Activated CD8-positive, alpha-beta memory T cell treated with anti-CD3 and anti-CD28 coated beads, Interleukin-2, amount 10 ng/mL, durations not matched to agents 7 days and 5 days (primary cell): ENCODE data around the gene COL1A1. TPM values are rescaled to one million over a fixed set of nuclear protein-coding genes. Genes with fewer than 3 reads are reported as not detected.

ENCODE experiments used
- ATAC-seq: fragments of 150-1000 bp; cut with Tn5 transposase; one replicate; pipeline ENCODE4 v1.10.0; 2021; ENCODE audit warnings: moderate library complexity
- CTCF ChIA-PET: fragments of 350-600 bp; sonication (Branson Sonifier 250); formaldehyde crosslinking; loops from one replicate; lab custom pipeline; 2021; ENCODE audit warnings: antibody characterized with exemption; lab: Charles Lee
- DNase-seq: peaks from one replicate; pipeline ENCODE4 v3.0.0-alpha.2; 2020
- H3K27ac Mint-ChIP-seq: one replicate; pipeline ENCODE4 v1.8.0; 2021; ENCODE audit warnings: mild to moderate bottlenecking, mixed read lengths
- H3K27me3 Mint-ChIP-seq: one replicate; pipeline ENCODE4 v1.8.0; 2021; ENCODE audit warnings: mixed read lengths
- H3K36me3 Mint-ChIP-seq: one replicate; pipeline ENCODE4 v1.8.0; 2021; ENCODE audit warnings: mild to moderate bottlenecking, mixed read lengths
- H3K4me1 Mint-ChIP-seq: one replicate; pipeline ENCODE4 v1.8.0; 2021; ENCODE audit warnings: mixed read lengths
- H3K4me3 Mint-ChIP-seq: one replicate; pipeline ENCODE4 v1.8.0; 2021; ENCODE audit warnings: mild to moderate bottlenecking, moderate library complexity, mixed read lengths
- H3K9me3 Mint-ChIP-seq: one replicate; pipeline ENCODE4 v1.8.0; 2022; ENCODE audit warnings: low read depth, mixed read lengths
- total RNA-seq, 2 experiments: library from RNA; stranded (reverse); gene quantifications; one replicate each; pipeline ENCODE4 v1.2.3, GENCODE V29; 2021

The COL1A1 gene
- total RNA-seq, 2 experiments from 2014 or later, result 0.67 to 1.6 TPM

GRCh38 chr17:50147841-50148225 lies 53.6 kb downstream of the COL1A1 start:
- Mint-ChIP-seq H3K27me3 (no peaks in the 10 kb centered on the region), H3K4me3 (peak overlapping the region; percentile 80), H3K9me3 (no peaks in the 10 kb centered on the region), H3K36me3 (peaks cover 28% of the 10 kb centered on the region), H3K27ac (peak overlapping the region; percentile 80), H3K4me1 (peaks cover 48% of the 10 kb centered on the region)
- no peak for ATAC-seq
- no peak for DNase-seq
- CTCF ChIA-PET, result interaction anchor here (0.6 to 6.2 kb wide), 10 partner anchors 8 to 54 kb away, joined by 3 to 81 read pairs (median 6); partner anchors contain the start of gene PDK2

GRCh38 chr17:50146927-50147665 lies 54.3 kb downstream of the COL1A1 start:
- peak overlapping the region; percentile 80 for H3K27ac Mint-ChIP-seq
- ATAC-seq (no peak), DNase-seq (no peak)
- no peaks in the 10 kb centered on the region for H3K9me3 Mint-ChIP-seq
- CTCF ChIA-PET, result interaction anchor here (0.7 to 6.2 kb wide), 10 partner anchors 7 to 53 kb away, joined by 3 to 81 read pairs (median 10); no protein-coding TSS in a partner anchor
- no peaks in the 10 kb centered on the region for H3K27me3 Mint-ChIP-seq
- peak overlapping the region; percentile 80 for H3K4me3 Mint-ChIP-seq
- H3K36me3 Mint-ChIP-seq, result peaks cover 36% of the 10 kb centered on the region
- peaks cover 51% of the 10 kb centered on the region for H3K4me1 Mint-ChIP-seq

- Mint-ChIP-seq H3K4me1 (peaks cover 52% of the 10 kb centered on the region), H3K9me3 (no peaks in the 10 kb centered on the region), H3K27me3 (no peaks in the 10 kb centered on the region), H3K36me3 (peaks cover 42% of the 10 kb centered on the region), H3K4me3 (peak overlapping the region; percentile 80), H3K27ac (peak overlapping the region; percentile 80)
- CTCF ChIA-PET, result interaction anchor here (0.7 to 3.6 kb wide), 11 partner anchors 11 to 59 kb away, joined by 3 to 18 read pairs (median 4); no protein-coding TSS in a partner anchor
- DNase-seq (no peak), ATAC-seq (no peak)
Measured at GRCh38 chr17:50146230-50146926, 55.1 kb downstream of the COL1A1 start.

GRCh38 chr17:50145532-50146229 lies 55.8 kb downstream of the COL1A1 start:
- no peak for DNase-seq
- H3K27me3 Mint-ChIP-seq, result no peaks in the 10 kb centered on the region
- CTCF ChIA-PET, result interaction anchor here (0.9 to 3.6 kb wide), 10 partner anchors 12 to 58 kb away, joined by 3 to 18 read pairs (median 4); no protein-coding TSS in a partner anchor

GRCh38 chr17:50144845-50145531 lies 56.4 kb downstream of the COL1A1 start:
- ATAC-seq (no peak), DNase-seq (no peak)
- Mint-ChIP-seq H3K36me3 (peaks cover 51% of the 10 kb centered on the region), H3K27ac (peak overlapping the region; percentile 25), H3K4me1 (peaks cover 65% of the 10 kb centered on the region), H3K9me3 (no peaks in the 10 kb centered on the region), H3K27me3 (no peaks in the 10 kb centered on the region), H3K4me3 (no peak overlapping the region)
- CTCF ChIA-PET, result interaction anchor here (0.8 to 3.6 kb wide), 11 partner anchors 9 to 57 kb away, joined by 3 to 18 read pairs (median 4); partner anchors contain the start of gene SAMD14

More at GRCh38 chr17:50145532-50146229, 55.8 kb downstream of the COL1A1 start:
- H3K27ac Mint-ChIP-seq, result peak overlapping the region; percentile 25
- H3K4me3 Mint-ChIP-seq, result no peak overlapping the region
- H3K36me3 Mint-ChIP-seq, result peaks cover 48% of the 10 kb centered on the region
- no peaks in the 10 kb centered on the region for H3K9me3 Mint-ChIP-seq
- no peak for ATAC-seq
- H3K4me1 Mint-ChIP-seq, result peaks cover 58% of the 10 kb centered on the region

GRCh38 chr17:50144355-50144754 lies 57.1 kb downstream of the COL1A1 start:
- Mint-ChIP-seq H3K27ac (peak overlapping the region; percentile 47), H3K4me1 (peaks cover 69% of the 10 kb centered on the region), H3K4me3 (no peak overlapping the region), H3K36me3 (peaks cover 57% of the 10 kb centered on the region), H3K9me3 (no peaks in the 10 kb centered on the region), H3K27me3 (no peaks in the 10 kb centered on the region)
- no peak for DNase-seq
- CTCF ChIA-PET, result interaction anchor here (0.8 to 2.4 kb wide), 4 partner anchors 10 to 56 kb away, joined by 3 to 5 read pairs (median 4); partner anchors contain the start of gene SAMD14
- no peak for ATAC-seq

- peaks cover 70% of the 10 kb centered on the region for H3K4me1 Mint-ChIP-seq
- peak overlapping the region; percentile 47 for H3K27ac Mint-ChIP-seq
- H3K4me3 Mint-ChIP-seq, result no peak overlapping the region
- CTCF ChIA-PET, result interaction anchor here (5.5 kb wide), 1 partner anchor 18 kb away, joined by 66 read pairs; no protein-coding TSS in a partner anchor
- H3K27me3 Mint-ChIP-seq, result no peaks in the 10 kb centered on the region
- no peak for DNase-seq
- peaks cover 61% of the 10 kb centered on the region for H3K36me3 Mint-ChIP-seq
- ATAC-seq, result no peak
- no peaks in the 10 kb centered on the region for H3K9me3 Mint-ChIP-seq
Measured at GRCh38 chr17:50143461-50144176, 57.8 kb downstream of the COL1A1 start.

GRCh38 chr17:50141745-50142110 lies 59.7 kb downstream of the COL1A1 start:
- Mint-ChIP-seq H3K36me3 (peaks cover 69% of the 10 kb centered on the region), H3K27ac (peak overlapping the region; percentile 85), H3K27me3 (no peaks in the 10 kb centered on the region), H3K4me1 (peaks cover 62% of the 10 kb centered on the region), H3K9me3 (no peaks in the 10 kb centered on the region), H3K4me3 (peak overlapping the region; percentile 30)
- CTCF ChIA-PET, result interaction anchor here (1.1 to 5.5 kb wide), 8 partner anchors 8 to 133 kb away, joined by 3 to 66 read pairs (median 20); partner anchors contain the start of genes PDK2, PPP1R9B, SAMD14 and TMEM92
- DNase-seq, result no peak
- ATAC-seq, result no peak

DNA sequence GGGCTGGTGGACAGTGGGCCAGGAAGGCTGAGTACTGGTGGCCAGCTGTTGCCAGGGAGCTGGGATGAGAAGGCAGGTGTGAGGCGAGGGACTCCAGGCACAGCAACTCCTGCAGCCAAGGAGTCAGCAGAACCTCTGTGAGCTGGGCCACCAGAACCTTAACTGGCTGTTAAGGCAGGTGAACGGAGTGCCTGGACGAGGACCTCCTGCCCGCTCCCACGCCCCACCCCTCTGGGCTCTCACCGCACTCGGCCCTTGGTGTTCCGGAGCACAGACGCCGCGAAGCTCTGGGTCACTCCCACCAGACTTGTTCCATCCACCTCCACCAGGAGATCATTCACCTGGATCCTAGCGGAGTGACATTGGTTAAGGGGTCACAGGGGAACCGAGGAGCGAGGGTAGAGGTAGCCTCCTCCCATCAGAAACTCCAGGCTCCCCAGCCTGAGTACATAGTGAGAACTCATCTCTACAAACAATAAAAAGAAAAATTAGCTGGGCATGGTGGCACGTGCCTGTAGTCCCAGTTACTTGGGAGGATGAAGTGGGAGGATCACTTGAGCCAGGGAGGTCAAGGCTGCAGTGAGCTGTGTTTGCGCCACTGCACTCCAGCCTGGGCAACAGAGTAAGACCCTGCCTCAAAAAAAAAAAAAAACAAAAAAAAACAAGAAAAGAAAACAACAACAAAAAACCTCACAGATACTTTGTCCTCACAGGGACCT lies 60.2 kb downstream of the COL1A1 start:
- Mint-ChIP-seq H3K9me3 (no peaks in the 10 kb centered on the region), H3K27me3 (no peaks in the 10 kb centered on the region), H3K4me3 (peak overlapping the region; percentile 30), H3K36me3 (peaks cover 74% of the 10 kb centered on the region), H3K4me1 (peaks cover 57% of the 10 kb centered on the region), H3K27ac (peak overlapping the region; percentile 85)
- ATAC-seq (no peak), DNase-seq (no peak)
- CTCF ChIA-PET, result interaction anchor here (1.1 to 5.5 kb wide), 15 partner anchors 9 to 256 kb away, joined by 3 to 66 read pairs (median 5); partner anchors contain the start of genes LRRC59, PDK2, PPP1R9B and SAMD14

DNA sequence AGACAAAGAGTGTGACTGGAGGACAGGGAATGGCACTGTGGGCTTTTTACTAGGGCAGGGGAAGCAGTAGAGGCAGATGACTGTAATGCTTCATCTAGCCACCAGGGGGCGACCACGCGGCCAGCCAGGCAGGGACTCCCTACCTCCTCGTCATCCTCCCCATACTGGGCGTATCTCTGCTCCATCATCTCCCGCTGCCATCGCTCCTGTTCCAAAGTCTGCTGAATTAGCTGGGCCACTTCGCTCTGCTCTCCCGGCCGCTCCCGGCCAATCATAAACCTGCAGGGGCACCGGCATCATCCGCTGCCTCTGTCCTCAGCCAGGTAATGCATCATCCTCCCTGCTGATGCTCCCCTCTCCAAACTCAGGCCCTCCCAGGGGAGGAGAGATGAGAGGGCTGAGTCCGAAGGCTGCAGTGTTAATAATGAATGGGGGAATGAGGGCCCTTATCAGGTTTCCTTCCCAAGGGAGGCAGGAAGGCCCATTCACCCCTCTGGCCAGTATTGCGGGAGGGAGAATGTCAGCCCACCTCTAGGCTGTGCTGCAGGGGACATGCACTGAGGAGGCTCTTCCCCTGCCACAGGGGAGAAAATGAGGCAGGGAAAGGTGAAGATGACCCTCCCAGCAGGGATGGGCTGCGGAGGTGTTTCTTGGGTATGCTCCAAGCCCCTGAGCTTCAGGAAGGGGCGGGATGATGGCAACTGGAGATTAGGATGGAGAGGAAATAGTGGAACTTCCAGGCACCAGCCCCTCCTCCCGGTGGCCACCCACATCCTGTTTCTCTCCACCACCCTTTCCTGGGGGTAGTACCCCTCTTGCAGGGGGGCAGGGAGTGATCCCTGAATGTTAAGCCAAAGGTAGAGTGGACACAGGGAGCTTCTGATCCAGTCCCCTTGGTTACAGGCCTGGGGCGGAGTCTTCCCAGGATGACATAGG lies 61.2 kb downstream of the COL1A1 start:
- DNase-seq (peak; percentile 88), ATAC-seq (peak; percentile 88)
- Mint-ChIP-seq H3K36me3 (peaks cover 72% of the 10 kb centered on the region), H3K27ac (peak overlapping the region; percentile 79), H3K4me3 (peak overlapping the region; percentile 12), H3K4me1 (peaks cover 49% of the 10 kb centered on the region), H3K9me3 (no peaks in the 10 kb centered on the region), H3K27me3 (no peaks in the 10 kb centered on the region)
- CTCF ChIA-PET, result interaction anchor here (0.9 to 5.5 kb wide), 18 partner anchors 9 to 257 kb away, joined by 3 to 66 read pairs (median 6); partner anchors contain the start of genes LRRC59, PPP1R9B, SAMD14 and TMEM92
